Occipital lobe (tissue), 2 donors: ENCODE results near the gene GNB1L. TPM values are rescaled to one million over a fixed set of nuclear protein-coding genes. Genes with fewer than 3 reads are reported as not detected.
"Not testable (repeated sequence)": the region's sequence is repeated elsewhere in the genome, so short reads cannot be mapped to it uniquely, and the experiment has no call there.

Source experiments
- DNase-seq: peaks from one replicate; lab custom pipeline; 2025; lab: John Stamatoyannopoulos, UW
- total RNA-seq: library from RNA; depleted of rRNA; stranded (reverse); fragments of >200 nt; gene quantifications from one replicate; pipeline ENCODE4 v1.2.3, GENCODE V29; 2014

The GNB1L gene
- total RNA-seq, 1 donor from 2014 or later: 2.7 TPM

- no peak for DNase-seq
These were observed 75.7 kb downstream of the GNB1L start for GRCh38 chr22:19779011-19779421.

DNA sequence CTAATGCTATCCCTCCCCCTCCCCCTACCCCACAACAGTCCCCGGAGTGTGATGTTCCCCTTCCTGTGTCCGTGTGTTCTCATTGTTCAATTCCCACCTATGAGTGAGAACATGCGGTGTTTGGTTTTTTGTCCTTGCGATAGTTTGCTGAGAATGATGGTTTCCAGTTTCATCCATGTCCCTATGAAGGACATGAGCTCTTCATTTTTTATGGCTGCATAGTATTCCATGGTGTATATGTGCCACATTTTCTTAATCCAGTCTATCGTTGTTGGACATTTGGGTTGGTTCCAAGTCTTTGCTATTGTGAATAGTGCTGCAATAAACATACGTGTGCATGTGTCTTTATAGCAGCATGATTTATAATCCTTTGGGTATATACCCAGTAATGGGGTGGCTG, 77.5 kb downstream of the GNB1L start:
- not testable (repeated sequence) for DNase-seq

DNA sequence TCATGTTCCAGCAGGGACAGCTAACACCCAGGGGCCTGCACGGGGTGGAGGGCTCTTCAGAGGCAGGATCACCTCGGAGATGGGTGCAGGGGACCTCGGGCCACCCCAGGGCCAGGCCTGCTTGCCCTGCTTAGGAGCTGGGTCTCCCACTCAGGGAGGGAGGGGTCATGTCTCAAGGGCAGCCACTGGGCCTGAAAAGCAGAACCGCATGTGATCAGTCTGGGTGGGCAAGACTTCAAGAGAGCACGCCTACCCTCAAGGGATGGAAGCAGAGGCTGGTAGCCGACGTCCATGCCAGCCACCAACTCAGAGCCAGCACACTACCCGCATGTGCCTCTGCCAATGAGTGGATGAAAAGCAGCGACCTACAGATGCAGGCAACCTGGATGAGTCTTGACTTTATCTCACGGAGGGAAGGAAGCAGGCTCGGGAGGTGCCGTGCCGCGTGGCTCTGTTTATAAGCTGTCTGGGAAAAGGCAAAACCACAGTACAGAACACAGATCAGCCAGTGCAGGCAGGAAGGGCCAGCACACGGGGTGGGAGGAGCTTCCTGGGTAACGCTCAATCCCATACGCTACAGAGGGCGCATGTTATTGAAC, 78.1 kb downstream of the GNB1L start:
- no peak for DNase-seq

- DNase-seq: no peak
These were observed 79.0 kb downstream of the GNB1L start for GRCh38 chr22:19775496-19776325.

- DNase-seq: no peak
These were observed 80.0 kb downstream of the GNB1L start for GRCh38 chr22:19774628-19775027.

DNA sequence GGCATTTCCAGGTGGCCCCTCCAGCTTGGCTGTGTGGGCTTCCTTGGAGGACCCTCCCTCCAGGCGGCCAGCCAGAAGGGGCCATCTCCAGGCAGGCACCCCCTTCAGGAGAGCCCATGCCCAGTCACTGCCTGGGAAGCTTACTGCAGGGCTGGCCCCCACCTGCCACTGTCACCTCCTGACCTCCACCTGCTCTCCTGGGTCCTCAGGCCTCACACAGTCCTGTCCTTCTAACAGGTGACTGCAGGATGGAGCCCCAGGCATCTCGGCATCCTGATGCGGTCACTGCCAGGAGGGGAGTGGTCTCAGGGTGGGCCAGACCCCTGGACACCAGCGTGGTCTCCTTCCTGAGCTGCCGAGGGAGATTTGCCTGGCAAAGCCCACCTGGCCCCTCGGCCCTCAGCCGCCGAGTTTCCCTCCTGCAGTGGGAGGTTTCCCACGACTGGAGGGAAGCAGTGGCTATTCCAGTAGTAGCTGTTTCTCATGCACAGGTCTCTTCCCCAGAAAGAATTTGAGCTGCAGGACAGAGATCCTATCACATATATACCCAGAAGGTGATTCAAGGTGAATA, 81.1 kb downstream of the GNB1L start:
- no peak for DNase-seq

DNA sequence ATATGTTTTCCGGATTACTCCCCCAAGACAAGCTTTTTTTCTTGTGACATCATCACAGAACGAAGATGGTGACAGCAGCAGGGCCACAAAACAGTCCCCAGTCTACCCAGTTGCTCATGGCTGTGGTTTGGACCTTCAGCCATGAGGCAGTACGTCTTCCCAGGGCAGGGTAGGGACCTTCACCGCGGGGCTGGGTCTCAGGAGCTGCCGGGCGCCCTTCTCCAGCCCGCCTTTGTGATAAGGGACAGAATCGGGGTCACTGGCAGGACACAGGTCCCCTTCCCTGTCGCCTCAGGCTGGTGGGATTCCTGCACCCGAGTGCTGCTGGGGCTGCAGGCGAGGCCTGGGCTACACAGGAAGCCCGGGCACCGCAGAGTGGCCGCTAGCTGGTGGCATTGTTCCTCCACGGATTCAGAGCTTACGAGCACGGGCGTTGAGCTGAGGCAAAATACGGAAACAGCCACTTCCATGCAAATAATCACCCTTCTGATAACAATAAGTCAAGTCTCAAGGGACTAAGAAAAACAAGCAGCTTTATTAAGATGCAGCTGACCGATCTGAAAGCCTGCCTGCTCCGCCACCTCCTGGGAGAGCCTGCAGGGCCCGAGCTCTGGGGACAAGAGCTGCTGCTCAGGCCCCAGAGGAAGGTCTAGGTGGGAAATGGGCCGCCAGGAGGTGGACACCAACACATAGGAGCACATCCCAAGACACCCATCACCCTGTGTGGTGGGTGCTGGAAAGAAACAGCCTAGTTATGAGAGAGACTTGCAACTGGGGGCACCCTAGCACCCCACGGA, 81.8 kb downstream of the GNB1L start:
- no peak for DNase-seq

- no peak for DNase-seq
These were observed 82.3 kb downstream of the GNB1L start for GRCh38 chr22:19772422-19772672.

GRCh38 chr22:19770349-19771220, 84.1 kb downstream of the GNB1L start:
- DNase-seq: no peak

GRCh38 chr22:19769393-19769715, 85.3 kb downstream of the GNB1L start:
- no peak for DNase-seq

DNA sequence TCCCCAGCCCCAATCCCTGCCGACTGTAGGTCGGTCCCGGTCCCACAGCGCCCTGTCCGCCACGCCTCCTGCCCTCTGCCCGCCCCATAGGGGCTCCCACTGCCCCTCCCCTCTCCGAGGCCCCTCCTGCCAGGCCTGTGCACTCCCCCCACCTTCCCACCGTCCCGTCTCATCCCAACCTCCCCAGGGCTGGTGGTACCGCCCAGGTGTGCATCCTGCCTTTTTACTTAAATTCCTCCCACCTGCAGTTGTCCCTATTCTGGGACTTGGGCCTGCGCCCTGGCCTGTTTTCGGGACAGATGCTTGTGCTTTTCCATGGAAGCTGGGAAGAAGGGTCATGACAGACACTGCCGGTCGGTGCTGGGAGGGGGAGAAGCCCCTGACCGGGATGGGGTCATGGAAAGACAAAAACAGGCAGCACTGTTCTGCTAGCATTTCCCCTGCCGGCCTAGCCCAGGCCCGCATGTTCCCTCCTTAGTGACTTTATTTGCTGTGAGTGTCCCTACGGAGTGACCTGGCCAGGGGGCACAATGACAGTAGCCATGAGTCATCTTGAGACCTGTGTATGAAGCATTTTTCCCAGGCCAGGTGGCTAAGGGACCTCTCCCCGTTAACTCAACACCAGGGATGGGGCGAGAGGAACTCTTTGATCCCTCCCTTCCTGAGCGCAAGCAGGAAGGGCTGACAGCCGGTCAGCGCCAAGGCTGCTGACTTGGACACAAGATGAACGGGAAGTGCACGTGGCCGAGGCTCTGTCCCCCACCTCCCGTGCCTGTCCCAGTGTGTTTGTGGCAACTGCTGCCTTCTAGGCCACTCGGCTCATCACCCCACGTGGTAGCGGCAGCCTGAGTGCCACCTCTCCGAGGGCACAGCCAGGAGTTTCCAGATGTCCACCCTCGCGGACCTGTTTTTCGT, 87.0 kb downstream of the GNB1L start:
- DNase-seq: no peak

DNA sequence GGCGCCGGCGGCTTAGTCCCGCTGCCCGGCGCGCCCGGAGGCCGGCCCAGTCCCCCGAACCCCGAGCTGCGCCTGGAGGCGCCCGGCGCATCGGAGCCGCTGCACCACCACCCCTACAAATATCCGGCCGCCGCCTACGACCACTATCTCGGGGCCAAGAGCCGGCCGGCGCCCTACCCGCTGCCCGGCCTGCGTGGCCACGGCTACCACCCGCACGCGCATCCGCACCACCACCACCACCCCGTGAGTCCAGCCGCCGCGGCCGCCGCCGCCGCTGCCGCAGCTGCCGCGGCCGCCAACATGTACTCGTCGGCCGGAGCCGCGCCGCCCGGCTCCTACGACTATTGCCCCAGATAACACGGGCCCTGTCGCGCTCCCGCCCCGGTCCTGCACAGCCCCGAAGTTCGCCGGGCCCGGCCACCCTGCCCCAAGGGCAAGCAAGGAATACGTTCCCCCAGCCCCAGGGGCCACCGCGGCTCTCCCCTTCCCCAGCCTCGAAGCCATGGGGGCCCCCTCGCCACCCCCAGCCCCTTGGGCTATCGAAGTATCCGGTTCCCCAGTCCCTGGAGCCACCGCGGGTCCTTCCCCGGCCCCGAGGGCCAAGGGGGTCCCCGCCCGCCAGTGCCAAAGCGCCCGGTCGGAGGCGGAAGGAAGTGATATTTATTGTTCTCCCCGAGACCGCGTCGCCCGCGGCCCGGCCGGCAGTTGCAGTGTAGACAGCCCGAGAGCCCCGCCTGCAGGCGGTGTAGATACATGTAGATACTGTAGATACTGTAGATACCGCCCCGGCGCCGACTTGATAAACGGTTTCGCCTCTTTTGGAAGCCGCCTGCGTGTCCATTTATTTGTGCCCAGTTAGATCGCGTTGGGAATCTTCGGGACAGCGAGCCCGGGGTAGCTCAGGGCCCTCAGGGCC, 87.9 kb downstream of the GNB1L start:
- no peak for DNase-seq

DNA sequence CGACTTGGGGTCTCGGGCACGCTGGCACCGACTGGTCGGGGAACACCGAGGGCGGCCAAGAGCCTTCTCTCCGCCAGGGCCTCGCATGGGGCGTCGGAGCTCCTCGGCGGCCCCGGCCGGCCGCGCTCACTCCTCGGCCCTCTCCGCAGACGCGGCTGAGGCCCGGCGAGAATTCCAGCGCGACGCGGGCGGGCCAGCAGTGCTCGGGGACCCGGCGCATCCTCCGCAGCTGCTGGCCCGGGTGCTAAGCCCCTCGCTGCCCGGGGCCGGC, 88.5 kb downstream of the GNB1L start:
- DNase-seq: no peak

DNA sequence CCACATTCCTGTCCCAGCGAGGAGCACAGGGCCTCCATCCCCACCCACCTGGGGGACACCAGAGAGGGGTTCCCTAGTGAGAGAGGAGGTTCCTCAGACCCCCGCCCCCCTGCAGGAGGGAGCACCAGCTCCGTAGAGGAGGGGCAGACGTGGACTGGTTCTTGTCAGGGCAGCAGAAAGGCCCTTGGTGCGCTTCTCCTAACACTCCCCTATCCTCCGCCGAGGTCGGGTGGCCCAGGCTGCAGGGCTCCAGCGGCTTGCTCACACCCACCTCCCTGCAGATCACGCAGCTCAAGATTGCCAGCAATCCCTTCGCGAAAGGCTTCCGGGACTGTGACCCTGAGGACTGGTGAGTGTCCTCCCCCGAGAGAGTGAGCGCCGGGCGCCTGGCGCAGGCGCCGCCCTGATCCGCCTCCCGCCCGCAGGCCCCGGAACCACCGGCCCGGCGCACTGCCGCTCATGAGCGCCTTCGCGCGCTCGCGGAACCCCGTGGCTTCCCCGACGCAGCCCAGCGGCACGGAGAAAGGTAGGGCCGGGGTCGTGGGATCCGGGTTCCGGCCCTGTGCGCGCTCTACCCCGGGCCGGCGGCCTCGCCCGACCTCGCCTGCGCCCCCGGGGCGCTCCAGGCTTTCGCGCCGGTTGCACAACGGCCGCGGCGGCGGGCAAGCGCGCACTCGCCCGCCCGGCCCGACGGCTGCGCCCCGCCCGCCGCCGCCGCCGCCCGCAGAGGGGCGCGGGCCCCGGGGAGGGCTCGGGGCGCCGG, 89.0 kb downstream of the GNB1L start:
- DNase-seq: no peak

DNA sequence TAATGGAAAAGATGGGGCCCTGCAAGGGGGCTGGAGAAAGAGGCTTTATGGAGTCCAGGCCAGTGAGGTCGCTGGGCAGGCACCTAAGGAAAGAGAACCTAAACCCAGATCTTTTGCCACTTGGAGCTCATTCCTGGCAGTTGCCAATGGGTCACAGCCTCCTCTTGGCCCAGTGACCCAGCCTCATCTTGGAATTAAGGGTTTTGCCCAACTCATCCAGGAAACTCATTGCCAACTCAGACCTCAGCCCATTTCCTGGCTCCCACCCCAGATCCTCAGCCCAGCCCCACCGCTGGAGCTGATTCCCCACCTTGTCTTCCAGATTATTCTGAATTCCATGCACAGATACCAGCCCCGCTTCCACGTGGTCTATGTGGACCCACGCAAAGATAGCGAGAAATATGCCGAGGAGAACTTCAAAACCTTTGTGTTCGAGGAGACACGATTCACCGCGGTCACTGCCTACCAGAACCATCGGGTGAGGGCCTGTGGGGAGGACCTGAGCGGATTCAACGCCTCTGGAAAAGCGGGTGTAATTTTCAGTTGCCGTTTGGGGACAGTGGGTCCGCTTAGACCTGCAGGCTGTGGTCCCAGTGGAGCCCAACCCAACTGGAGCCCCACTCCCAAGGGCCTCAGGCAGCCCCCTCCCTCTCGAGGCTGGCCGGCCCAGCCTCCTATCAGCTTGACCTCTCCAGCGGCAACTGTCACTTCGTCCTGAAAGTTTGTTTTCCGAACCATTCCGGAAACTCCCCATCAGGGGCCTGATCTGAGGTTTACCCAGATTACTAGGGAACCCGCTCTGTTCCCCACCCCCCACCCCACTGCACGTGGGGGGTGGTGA, 89.8 kb downstream of the GNB1L start:
- DNase-seq: no peak

- DNase-seq: no peak
These were observed 90.4 kb downstream of the GNB1L start for GRCh38 chr22:19764299-19764593.

GRCh38 chr22:19763458-19764298, 91.0 kb downstream of the GNB1L start:
- DNase-seq: no peak
